Upper lobe of left lung (tissue), 6 donors: ENCODE measurements around the gene CAMKK2. TPM values are rescaled to one million over a fixed set of nuclear protein-coding genes. Genes with fewer than 3 reads are reported as not detected.
"Not testable (repeated sequence)": the region's sequence is repeated elsewhere in the genome, so short reads cannot be mapped to it uniquely, and the experiment has no call there.

ENCODE experiments used
- ATAC-seq, 2 donors: fragments of 200-7000 bp; cut with Tn5 transposase; one replicate each; pipeline ENCODE4 v1.9.1; 2022; ENCODE audit warnings: mild to moderate bottlenecking in 2 of 2, moderate library complexity in 2 of 2; ENCODE audit not compliant: low FRiP score in 2 of 2
- DNase-seq, 2 donors: peaks; one replicate each; pipeline ENCODE4 v3.0.0-alpha.2; 2019 to 2020
- H3K27ac ChIP-seq, 4 donors: fragments of 200-600 bp; sonication (generic); one replicate each; pipeline ENCODE4 v1.5.1; 2016 to 2019
- H3K27me3 ChIP-seq, 4 donors: fragments of 200-600 bp; sonication (generic); one replicate each; pipeline ENCODE4 v1.5.1; 2017 to 2019
- H3K36me3 ChIP-seq, 4 donors: fragments of 200-600 bp; sonication (generic); one replicate each; pipeline ENCODE4 v1.5.1; 2016 to 2019
- H3K4me1 ChIP-seq, 4 donors: fragments of 200-600 bp; sonication (generic); one replicate each; pipeline ENCODE4 v1.5.1; 2018 to 2019
- H3K4me3 ChIP-seq, 4 donors: fragments of 200-600 bp; sonication (generic); one replicate each; pipeline ENCODE4 v1.5.1; 2017 to 2019; ENCODE audit warnings: mild to moderate bottlenecking in 2 of 4, moderate library complexity in 1 of 4
- H3K9me3 ChIP-seq, 4 donors: fragments of 200-600 bp; sonication (generic); one replicate each; pipeline ENCODE4 v1.5.1; 2018 to 2019
- CTCF ChIP-seq, 6 experiments: fragments of 450-650 bp in 4 of 6; fragments of 200-600 bp in 2 of 6; sonication (generic) in 2 of 6; IDR thresholded peaks; one replicate each; pipeline ENCODE4 v1.5.1; 2016 to 2019; ENCODE audit warnings: antibody characterized with exemption in 6 of 6
- EP300 ChIP-seq, 4 donors: sonication (generic); formaldehyde crosslinking; IDR thresholded peaks; one replicate each; pipeline ENCODE4 v1.5.1; 2017; ENCODE audit warnings: antibody characterized with exemption in 4 of 4, control low read depth in 2 of 4
- POLR2A ChIP-seq, 4 donors: fragments of 450-650 bp; IDR thresholded peaks; one replicate each; pipeline ENCODE4 v1.5.1; 2016 to 2017; ENCODE audit warnings: antibody characterized with exemption in 4 of 4, mild to moderate bottlenecking in 2 of 4
- POLR2AphosphoS5 ChIP-seq, 2 donors: sonication (generic); formaldehyde crosslinking; IDR thresholded peaks; one replicate each; pipeline ENCODE4 v1.5.1; 2017; ENCODE audit warnings: antibody characterized with exemption in 2 of 2
- WGBS, 2 donors: methylation state at CpG; one replicate each; pipeline ENCODE4 v1.1.5; 2017 to 2018; 5-methylcytosine and 5-hydroxymethylcytosine counted together
- total RNA-seq, 6 donors: library from RNA; depleted of rRNA in 4 of 6; stranded (reverse); fragments of >200 nt in 4 of 6; gene quantifications; one replicate each; pipeline versions ENCODE4 v1.1.0 to v1.2.1, GENCODE V29; 2016 to 2021
- donor health status: DM: no; HTN: no; CAD: no; lungs with moderate emphysema.
- donor health status: DM: no; HTN: yes; CAD: no; lungs with severe emphysema.

The CAMKK2 gene
- total RNA-seq, 6 donors from 2014 or later, result 27.7 to 63.9 (median 41.7) TPM

- WGBS, 2 donors, result 75 to 88% methylated on average over 3 of the region's 3 CpGs
Measured at GRCh38 chr12:121314431-121314830, 17.9 kb upstream of the CAMKK2 start.

DNA sequence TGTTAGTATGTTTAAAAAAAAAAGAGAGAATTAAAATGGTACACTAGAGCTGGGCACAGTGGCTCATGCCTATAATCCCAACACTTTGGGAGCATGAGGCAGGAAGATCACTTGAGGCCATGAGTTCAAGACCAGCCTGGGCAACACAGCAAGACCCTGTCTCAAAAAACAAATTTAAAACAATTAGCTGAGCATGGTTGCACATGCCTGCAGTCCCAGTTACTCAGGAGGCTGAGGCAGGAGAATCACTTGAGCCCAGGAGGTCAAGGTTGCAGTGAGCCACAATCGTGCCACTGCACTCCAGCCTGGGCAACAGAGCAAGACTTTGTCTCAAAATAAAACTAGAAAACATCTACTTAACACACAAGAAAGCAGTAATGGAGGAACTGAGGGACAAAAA, 13.7 kb upstream of the CAMKK2 start:
- not testable (repeated sequence) for H3K27ac ChIP-seq, H3K27me3 ChIP-seq, H3K4me3 ChIP-seq, DNase-seq, H3K9me3 ChIP-seq, ATAC-seq, H3K4me1 ChIP-seq
- peaks cover 0 to 45% (median 25%) of the 10 kb centered on the region in 4 donors for H3K36me3 ChIP-seq
- 75 to 100% methylated on average over 1 of the region's 1 CpG for WGBS, 2 donors

More at GRCh38 chr12:121314431-121314830, 17.9 kb upstream of the CAMKK2 start:
- Histone ChIP-seq H3K27me3 (no peaks in the 10 kb centered on the region), H3K9me3 (no peaks in the 10 kb centered on the region), H3K4me1 (no peaks in the 10 kb centered on the region), H3K27ac (peak overlapping the region in 1 of 4 donors; percentile 47), H3K4me3 (no peak overlapping the region), H3K36me3 (peaks cover 12 to 51% (median 33%) of the 10 kb centered on the region in 4 donors)
- ATAC-seq (no peak), DNase-seq (no peak)
- TF ChIP-seq POLR2AphosphoS5 (IDR thresholded peaks at IDR 0.05) (no peak), EP300 (IDR thresholded peaks at IDR 0.05) (no peak), POLR2A (IDR thresholded peaks at IDR 0.05) (no peak), CTCF (IDR thresholded peaks at IDR 0.05) (no peak)

DNA sequence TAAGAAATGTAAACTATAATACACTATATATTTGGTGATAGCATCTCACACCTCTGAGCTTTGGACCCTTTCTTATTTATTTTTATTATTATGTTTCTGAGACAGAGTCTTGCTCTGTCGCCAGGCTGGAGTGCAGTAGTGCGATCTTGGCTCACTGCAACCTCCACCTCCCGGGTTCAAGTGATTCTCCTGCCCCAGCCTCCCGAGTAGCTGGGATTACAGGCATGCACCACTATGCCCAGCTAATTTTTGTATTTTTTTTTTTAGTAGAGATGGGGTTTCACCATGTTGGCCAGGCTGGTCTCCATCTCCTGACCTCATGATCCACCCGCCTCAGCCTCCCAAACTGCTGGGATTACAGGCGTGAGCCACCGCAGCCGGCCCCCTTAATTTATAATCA, 10.9 kb upstream of the CAMKK2 start:
- not testable (repeated sequence) for ATAC-seq, H3K27ac ChIP-seq, H3K4me3 ChIP-seq, DNase-seq, H3K27me3 ChIP-seq, H3K9me3 ChIP-seq, H3K4me1 ChIP-seq
- peaks cover 0 to 39% (median 25%) of the 10 kb centered on the region in 4 donors for H3K36me3 ChIP-seq
- 97 to 99% methylated on average over 8 of the region's 8 CpGs for WGBS, 2 donors

DNA sequence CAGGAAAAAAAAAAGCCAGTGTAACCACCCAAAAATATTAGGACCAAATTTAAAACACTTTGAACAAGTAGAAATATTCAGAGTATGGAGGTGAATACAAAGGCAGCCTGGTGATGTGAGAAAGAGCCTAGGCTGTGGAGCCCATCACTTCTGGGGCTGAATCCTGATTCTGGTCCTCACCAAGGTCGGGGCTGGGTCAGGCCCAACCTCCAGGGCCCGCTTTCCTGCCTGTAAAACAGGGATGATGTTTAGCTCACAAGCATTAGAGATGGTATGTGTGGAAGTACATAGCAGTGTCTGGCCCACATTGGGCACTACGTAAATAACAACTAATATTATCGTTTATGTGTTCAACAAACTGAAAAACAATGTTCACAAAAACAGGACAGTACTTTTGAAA, 7.8 kb upstream of the CAMKK2 start:
- Histone ChIP-seq H3K9me3 (no peaks in the 10 kb centered on the region), H3K27ac (no peak overlapping the region), H3K4me3 (no peak overlapping the region), H3K36me3 (peaks cover 0 to 20% (median 15%) of the 10 kb centered on the region in 4 donors), H3K4me1 (peaks cover 0 to 11% (median 9%) of the 10 kb centered on the region in 4 donors), H3K27me3 (no peaks in the 10 kb centered on the region)
- no peak for TF ChIP-seq POLR2A (IDR thresholded peaks at IDR 0.05)
- TF ChIP-seq POLR2AphosphoS5 (IDR thresholded peaks at IDR 0.05), result no peak
- TF ChIP-seq CTCF (IDR thresholded peaks at IDR 0.05), result no peak
- no peak for TF ChIP-seq EP300 (IDR thresholded peaks at IDR 0.05)
- DNase-seq (no peak), ATAC-seq (no peak)
- WGBS, 2 donors, result 91 to 92% methylated on average over 4 of the region's 4 CpGs

DNA sequence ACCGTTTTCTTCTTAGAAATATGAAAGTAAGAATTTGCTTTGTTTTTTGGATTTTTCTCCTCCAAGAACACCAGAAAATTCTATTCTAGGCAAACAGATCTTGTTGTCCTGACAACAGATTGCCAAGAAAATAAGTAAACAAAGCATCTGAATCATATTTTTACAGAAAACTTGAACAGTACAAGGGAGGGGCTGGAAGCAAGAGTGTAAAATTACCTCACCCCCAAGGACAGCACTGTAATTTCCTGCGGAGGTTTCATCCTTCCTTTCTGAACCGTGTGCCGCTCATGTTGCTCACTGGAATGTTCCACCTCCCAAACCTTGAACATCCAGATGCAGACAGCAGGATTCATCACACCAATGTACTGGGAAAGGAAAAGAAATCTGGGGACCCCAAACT, 5.4 kb upstream of the CAMKK2 start:
- WGBS, 2 donors, result 41 to 47% methylated on average over 4 of the region's 4 CpGs
- ATAC-seq (peak in 1 of 2 donors; percentile 49), DNase-seq (no peak)
- TF ChIP-seq POLR2A (IDR thresholded peaks at IDR 0.05) (no peak), POLR2AphosphoS5 (IDR thresholded peaks at IDR 0.05) (no peak), CTCF (IDR thresholded peaks at IDR 0.05) (no peak), EP300 (IDR thresholded peaks at IDR 0.05) (no peak)
- Histone ChIP-seq H3K36me3 (no peaks in the 10 kb centered on the region), H3K4me1 (peaks cover 9 to 25% (median 12%) of the 10 kb centered on the region in 4 donors), H3K9me3 (no peaks in the 10 kb centered on the region), H3K27ac (peak overlapping the region in 2 of 4 donors; percentile 69 to 77), H3K4me3 (no peak overlapping the region), H3K27me3 (no peaks in the 10 kb centered on the region)

- no peak for TF ChIP-seq CTCF (IDR thresholded peaks at IDR 0.05)
- TF ChIP-seq POLR2AphosphoS5 (IDR thresholded peaks at IDR 0.05), result no peak
- TF ChIP-seq POLR2A (IDR thresholded peaks at IDR 0.05), result no peak
- no peak for TF ChIP-seq EP300 (IDR thresholded peaks at IDR 0.05)
- WGBS, 2 donors, result 65 to 68% methylated on average over 4 of the region's 4 CpGs
Measured at GRCh38 chr12:121300083-121300819, 3.7 kb upstream of the CAMKK2 start.

More at GRCh38 chr12:121300083-121300819, 3.7 kb upstream of the CAMKK2 start:
- peaks cover 15 to 35% (median 17%) of the 10 kb centered on the region in 4 donors for H3K4me1 ChIP-seq
- no peak for ATAC-seq
- H3K27ac ChIP-seq, result peak overlapping the region in 2 of 4 donors; percentile 40 to 42
- no peaks in the 10 kb centered on the region for H3K27me3 ChIP-seq
- H3K4me3 ChIP-seq, result no peak overlapping the region
- no peaks in the 10 kb centered on the region for H3K36me3 ChIP-seq
- no peaks in the 10 kb centered on the region for H3K9me3 ChIP-seq
- DNase-seq, result no peak
